Upper lobe of right lung (tissue), 1 donor: ENCODE results near the gene TMEM237. TPM values are rescaled to one million over a fixed set of nuclear protein-coding genes. Genes with fewer than 3 reads are reported as not detected.

Source experiments
- ATAC-seq: fragments of 200-7000 bp; cut with Tn5 transposase; one replicate; pipeline ENCODE4 v1.9.1; 2020; ENCODE audit warnings: mild to moderate bottlenecking, moderate library complexity
- DNase-seq: peaks from one replicate; pipeline ENCODE4 v3.0.0-alpha.2; 2020
- H3K27ac ChIP-seq: fragments of 200-600 bp; one replicate; pipeline ENCODE4 v1.8.0; 2022
- H3K27me3 ChIP-seq: fragments of 200-600 bp; one replicate; pipeline ENCODE4 v1.8.0; 2022; ENCODE audit warnings: mild to moderate bottlenecking
- H3K36me3 ChIP-seq: fragments of 200-600 bp; one replicate; pipeline ENCODE4 v1.8.0; 2022
- H3K4me1 ChIP-seq: fragments of 200-600 bp; one replicate; pipeline ENCODE4 v1.8.0; 2022
- H3K4me3 ChIP-seq: fragments of 200-600 bp; one replicate; pipeline ENCODE4 v1.8.0; 2022; ENCODE audit warnings: mild to moderate bottlenecking
- H3K9me3 ChIP-seq: fragments of 200-600 bp; one replicate; pipeline ENCODE4 v1.8.0; 2022
- intact Hi-C: fragments of 100-400 bp; cut with DNase I; formaldehyde crosslinking; loops from one replicate; pipeline ENCODE4 v1.11.0; 2022
- long read RNA-seq: library from polyadenylated mRNA; unstranded; transcript quantifications from one replicate; pipeline ENCODE4 v2.0.0, GENCODE V29; 2021
- total RNA-seq: library from RNA; stranded (reverse); fragmentation: NEBNext Ultra II Directional; extraction: Animal tissue kit (Norgen Biotek cat#: 25700); gene quantifications from one replicate; pipeline ENCODE4 v1.2.1, GENCODE V29; 2021
- TF ChIP-seq, protein P1 (sequence below): fragments of 200-600 bp; IDR thresholded peaks from one replicate; pipeline ENCODE4 v1.8.0; 2022; ENCODE audit warnings: antibody characterized with exemption
- donor health status: DM: no; HTN: yes; CAD: no; lungs with severe emphysema.

TMEM237 gene, protein sequence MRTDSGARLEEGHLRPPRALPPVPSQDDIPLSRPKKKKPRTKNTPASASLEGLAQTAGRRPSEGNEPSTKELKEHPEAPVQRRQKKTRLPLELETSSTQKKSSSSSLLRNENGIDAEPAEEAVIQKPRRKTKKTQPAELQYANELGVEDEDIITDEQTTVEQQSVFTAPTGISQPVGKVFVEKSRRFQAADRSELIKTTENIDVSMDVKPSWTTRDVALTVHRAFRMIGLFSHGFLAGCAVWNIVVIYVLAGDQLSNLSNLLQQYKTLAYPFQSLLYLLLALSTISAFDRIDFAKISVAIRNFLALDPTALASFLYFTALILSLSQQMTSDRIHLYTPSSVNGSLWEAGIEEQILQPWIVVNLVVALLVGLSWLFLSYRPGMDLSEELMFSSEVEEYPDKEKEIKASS
- total RNA-seq: 13.7 TPM
- long read RNA-seq, transcript TMEM237-213 (12 exons, 1,824 nt): major isoform, 8 of 27 reads
- long read RNA-seq, partial matches to known transcripts: 1 of 27 reads
- long read RNA-seq, other reads (novel, unspliced or antisense): 18 of 27 reads

DNA sequence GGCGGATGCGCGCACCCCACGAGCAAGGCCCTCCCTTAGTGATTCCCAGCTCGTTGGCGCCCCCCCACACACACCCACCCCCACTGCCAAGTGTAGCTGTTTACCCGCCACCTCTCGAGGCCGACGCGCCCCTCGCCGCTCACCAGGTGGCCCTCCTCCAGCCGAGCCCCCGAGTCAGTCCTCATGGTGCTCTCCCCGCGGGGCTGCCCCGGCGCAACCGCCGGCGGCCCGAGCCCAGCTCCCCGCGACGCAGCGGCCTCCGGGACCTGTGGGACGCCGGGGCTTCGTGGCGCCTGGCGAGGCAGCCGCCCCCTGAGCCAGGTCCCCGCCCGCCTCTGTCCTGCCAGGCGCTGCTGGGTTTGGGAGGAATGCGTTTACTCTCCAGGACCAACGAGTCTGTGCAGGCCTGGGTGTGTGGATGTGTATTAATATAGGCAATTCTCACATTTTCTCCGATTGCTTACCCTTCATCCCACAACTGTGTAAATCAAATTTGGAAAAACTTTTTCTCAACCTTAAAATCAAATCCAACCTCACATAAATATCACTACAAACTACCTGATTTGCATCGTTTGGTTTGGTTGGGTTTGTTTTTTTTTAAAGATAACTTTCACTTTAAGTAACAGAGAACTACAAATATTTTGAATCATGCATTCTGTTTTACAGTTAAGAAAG is at the start of gene TMEM237:
TMEM237 (minus strand) TSS at position 288 of the 675 bp plus-strand sequence; CDS start at position 185, 103 bp downstream.
- ATAC-seq (peak; percentile 77), DNase-seq (peak; percentile 79)
- TF ChIP-seq, protein P1, sequence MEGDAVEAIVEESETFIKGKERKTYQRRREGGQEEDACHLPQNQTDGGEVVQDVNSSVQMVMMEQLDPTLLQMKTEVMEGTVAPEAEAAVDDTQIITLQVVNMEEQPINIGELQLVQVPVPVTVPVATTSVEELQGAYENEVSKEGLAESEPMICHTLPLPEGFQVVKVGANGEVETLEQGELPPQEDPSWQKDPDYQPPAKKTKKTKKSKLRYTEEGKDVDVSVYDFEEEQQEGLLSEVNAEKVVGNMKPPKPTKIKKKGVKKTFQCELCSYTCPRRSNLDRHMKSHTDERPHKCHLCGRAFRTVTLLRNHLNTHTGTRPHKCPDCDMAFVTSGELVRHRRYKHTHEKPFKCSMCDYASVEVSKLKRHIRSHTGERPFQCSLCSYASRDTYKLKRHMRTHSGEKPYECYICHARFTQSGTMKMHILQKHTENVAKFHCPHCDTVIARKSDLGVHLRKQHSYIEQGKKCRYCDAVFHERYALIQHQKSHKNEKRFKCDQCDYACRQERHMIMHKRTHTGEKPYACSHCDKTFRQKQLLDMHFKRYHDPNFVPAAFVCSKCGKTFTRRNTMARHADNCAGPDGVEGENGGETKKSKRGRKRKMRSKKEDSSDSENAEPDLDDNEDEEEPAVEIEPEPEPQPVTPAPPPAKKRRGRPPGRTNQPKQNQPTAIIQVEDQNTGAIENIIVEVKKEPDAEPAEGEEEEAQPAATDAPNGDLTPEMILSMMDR: no peak
- H3K4me3 ChIP-seq: peak within 1 kb of the TSS; percentile 89
- H3K9me3 ChIP-seq: no peaks in the 10 kb centered on the region
- H3K27ac ChIP-seq: peak within 1 kb of the TSS; percentile 92
- intact Hi-C loops: no loop called here
- H3K36me3 ChIP-seq: no peaks in the 10 kb centered on the region
- no peaks in the 10 kb centered on the region for H3K4me1 ChIP-seq
- no peaks in the 10 kb centered on the region for H3K27me3 ChIP-seq

DNA sequence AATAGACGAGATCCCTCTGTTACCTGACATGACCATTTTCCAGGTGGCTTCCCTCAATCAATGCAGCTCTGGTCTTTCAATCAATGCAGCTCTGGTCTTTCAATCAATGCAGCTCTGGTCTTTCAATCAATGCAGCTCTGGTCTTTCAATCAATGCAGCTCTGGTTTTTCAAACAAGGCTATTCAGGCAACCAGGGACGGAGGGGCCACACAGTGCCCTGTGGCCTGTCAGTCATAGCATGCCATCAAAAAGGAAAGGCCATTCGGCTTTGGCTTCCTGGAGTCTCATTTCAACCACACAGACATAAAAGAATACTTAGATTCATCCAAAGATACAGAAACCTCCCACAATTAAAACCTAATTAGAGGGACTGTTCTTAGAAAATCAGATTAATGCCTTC is 41.9 kb upstream of the TMEM237 start:
- Histone ChIP-seq H3K4me3 (no peak overlapping the region), H3K4me1 (no peaks in the 10 kb centered on the region), H3K27me3 (no peaks in the 10 kb centered on the region), H3K27ac (no peak overlapping the region), H3K9me3 (no peaks in the 10 kb centered on the region), H3K36me3 (no peaks in the 10 kb centered on the region)
- TF ChIP-seq, protein P1: no peak
- DNase-seq (no peak), ATAC-seq (no peak)
- intact Hi-C loops: no loop called here

DNA sequence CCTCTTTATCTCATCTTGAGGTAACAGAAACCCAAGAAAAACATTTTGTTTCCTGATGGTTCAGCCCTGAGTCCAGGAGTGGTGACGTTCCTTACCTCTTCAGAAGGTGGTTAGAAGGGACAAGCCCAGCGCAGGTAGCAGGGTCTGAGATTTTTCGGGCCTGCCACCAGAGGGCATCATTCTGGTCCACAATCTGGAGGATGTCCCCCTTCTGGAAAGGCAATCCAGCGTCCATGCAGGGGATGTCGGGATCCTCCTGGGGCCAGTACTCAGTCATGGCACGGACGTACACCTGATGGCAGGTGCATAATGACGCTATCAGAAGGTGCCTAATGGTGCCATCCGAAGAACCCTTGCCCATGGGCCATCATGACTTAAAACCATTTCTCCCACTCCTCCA is 37.4 kb upstream of the TMEM237 start:
- no peak for DNase-seq
- intact Hi-C loops: no loop called here

DNA sequence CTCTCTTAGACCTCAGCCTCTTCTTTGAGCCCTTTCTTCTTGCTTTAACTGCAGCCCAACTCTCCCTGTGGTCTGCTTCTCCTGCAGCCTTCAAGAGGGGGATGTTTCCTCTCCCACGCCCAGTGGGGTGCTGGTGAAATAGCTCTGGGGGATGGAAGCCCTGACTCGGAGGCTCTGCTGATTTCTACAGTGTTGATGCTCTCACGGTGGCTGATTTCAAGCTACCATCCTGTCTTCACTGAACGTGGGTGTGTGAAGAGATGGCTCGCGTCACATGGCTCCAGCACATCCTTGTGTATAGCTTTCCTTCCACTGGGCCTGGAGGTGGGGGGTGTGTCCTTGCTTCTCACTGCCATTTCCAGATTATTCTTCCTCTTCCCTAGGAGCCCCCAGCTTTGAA is 35.1 kb upstream of the TMEM237 start:
- ATAC-seq: no peak
- TF ChIP-seq, protein P1: no peak
- intact Hi-C loops: no loop called here

More for the DNA sequence above, 37.4 kb upstream of the TMEM237 start:
- TF ChIP-seq, protein P1: peak; percentile 23
- H3K4me3 ChIP-seq: no peak overlapping the region
- no peaks in the 10 kb centered on the region for H3K27me3 ChIP-seq
- H3K27ac ChIP-seq: no peak overlapping the region
- H3K36me3 ChIP-seq: no peaks in the 10 kb centered on the region
- H3K4me1 ChIP-seq: no peaks in the 10 kb centered on the region
- peak; percentile 39 for ATAC-seq
- no peaks in the 10 kb centered on the region for H3K9me3 ChIP-seq

DNA sequence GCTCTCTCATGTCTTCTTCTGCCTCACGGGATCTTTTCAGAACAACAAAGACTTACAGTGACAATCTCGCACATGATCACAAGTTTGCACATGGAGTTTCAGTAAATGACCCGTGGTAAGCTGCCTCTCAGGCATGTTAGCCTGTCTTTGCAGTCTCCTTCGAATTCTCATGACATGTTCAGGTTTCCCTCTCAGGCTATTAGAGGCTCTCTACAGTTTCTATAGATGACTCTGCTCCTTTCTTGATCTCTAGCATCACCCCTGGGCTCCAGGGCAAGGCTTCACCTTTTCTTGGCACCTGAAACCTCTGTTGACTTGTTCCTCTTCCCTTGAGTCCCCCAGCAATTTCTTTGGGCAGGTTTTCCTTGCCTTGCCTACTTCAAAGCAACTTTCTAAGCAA is 32.2 kb upstream of the TMEM237 start:
- H3K27me3 ChIP-seq: no peaks in the 10 kb centered on the region
- no peaks in the 10 kb centered on the region for H3K36me3 ChIP-seq
- no peak overlapping the region for H3K27ac ChIP-seq
- no peak for ATAC-seq
- H3K4me3 ChIP-seq: no peak overlapping the region
- no peak for DNase-seq
- intact Hi-C loops: no loop called here
- TF ChIP-seq, protein P1: no peak
- H3K4me1 ChIP-seq: no peaks in the 10 kb centered on the region
- H3K9me3 ChIP-seq: no peaks in the 10 kb centered on the region

More for the DNA sequence above, 35.1 kb upstream of the TMEM237 start:
- Histone ChIP-seq H3K4me3 (no peak overlapping the region), H3K9me3 (no peaks in the 10 kb centered on the region), H3K27ac (no peak overlapping the region), H3K4me1 (no peaks in the 10 kb centered on the region), H3K36me3 (no peaks in the 10 kb centered on the region), H3K27me3 (no peaks in the 10 kb centered on the region)
- DNase-seq: no peak
